Raji (cell line): Measurements from ENCODE around the gene PDE6B.

Experiments used
- POLR2A ChIP-seq: IDR thresholded peaks from 2 replicates; pipeline ENCODE4 v1.6.1; 2011; ENCODE audit warnings: low read depth, low read length, control low read depth; ENCODE audit not compliant: insufficient read depth

Gene PDE6B

GRCh38 chr4:624705-625590 lies at the start of gene PDE6B:
PDE6B (plus strand) TSS chr4:625573; CDS start chr4:625627, 54 bp downstream.
- no peak for TF ChIP-seq POLR2A

- TF ChIP-seq POLR2A = no peak
Observed at GRCh38 chr4:576245-576821, 49.0 kb upstream of the PDE6B start, which contains the start of gene TMEM271. TMEM271 (minus strand) TSS chr4:576295; CDS start chr4:576062, 233 bp downstream.

- TF ChIP-seq POLR2A = no peak
Observed at GRCh38 chr4:576991-577498, 48.3 kb upstream of the PDE6B start.

- no peak for TF ChIP-seq POLR2A
Observed at GRCh38 chr4:577499-578450, 47.6 kb upstream of the PDE6B start.

- no peak for TF ChIP-seq POLR2A
Observed at GRCh38 chr4:578451-579443, 46.6 kb upstream of the PDE6B start.

- no peak for TF ChIP-seq POLR2A
Observed at GRCh38 chr4:579543-580175, 45.7 kb upstream of the PDE6B start.

- no peak for TF ChIP-seq POLR2A
Observed at GRCh38 chr4:581181-581580, 44.2 kb upstream of the PDE6B start.

- no peak for TF ChIP-seq POLR2A
Observed at GRCh38 chr4:581753-582361, 43.5 kb upstream of the PDE6B start.

- no peak for TF ChIP-seq POLR2A
Observed at GRCh38 chr4:583820-584219, 41.6 kb upstream of the PDE6B start.

- TF ChIP-seq POLR2A = no peak
Observed at GRCh38 chr4:587671-588350, 37.6 kb upstream of the PDE6B start.

GRCh38 chr4:588351-588849 lies 37.0 kb upstream of the PDE6B start:
- no peak for TF ChIP-seq POLR2A
